Upper lobe of left lung (tissue), 6 donors: ENCODE measurements around the gene KIF25. TPM values are rescaled to one million over a fixed set of nuclear protein-coding genes. Genes with fewer than 3 reads are reported as not detected.

Experiments
- ATAC-seq, 2 donors: fragments of 200-7000 bp; cut with Tn5 transposase; one replicate each; pipeline ENCODE4 v1.9.1; 2022; ENCODE audit warnings: mild to moderate bottlenecking in 2 of 2, moderate library complexity in 2 of 2; ENCODE audit not compliant: low FRiP score in 2 of 2
- DNase-seq, 2 donors: peaks; one replicate each; pipeline ENCODE4 v3.0.0-alpha.2; 2019 to 2020
- H3K27ac ChIP-seq, 4 donors: fragments of 200-600 bp; sonication (generic); one replicate each; pipeline ENCODE4 v1.5.1; 2016 to 2019
- H3K27me3 ChIP-seq, 4 donors: fragments of 200-600 bp; sonication (generic); one replicate each; pipeline ENCODE4 v1.5.1; 2017 to 2019
- H3K36me3 ChIP-seq, 4 donors: fragments of 200-600 bp; sonication (generic); one replicate each; pipeline ENCODE4 v1.5.1; 2016 to 2019
- H3K4me1 ChIP-seq, 4 donors: fragments of 200-600 bp; sonication (generic); one replicate each; pipeline ENCODE4 v1.5.1; 2018 to 2019
- H3K4me3 ChIP-seq, 4 donors: fragments of 200-600 bp; sonication (generic); one replicate each; pipeline ENCODE4 v1.5.1; 2017 to 2019; ENCODE audit warnings: mild to moderate bottlenecking in 2 of 4, moderate library complexity in 1 of 4
- H3K9me3 ChIP-seq, 4 donors: fragments of 200-600 bp; sonication (generic); one replicate each; pipeline ENCODE4 v1.5.1; 2018 to 2019
- EP300 ChIP-seq, 4 donors: sonication (generic); formaldehyde crosslinking; IDR thresholded peaks; one replicate each; pipeline ENCODE4 v1.5.1; 2017; ENCODE audit warnings: antibody characterized with exemption in 4 of 4, control low read depth in 2 of 4
- POLR2A ChIP-seq, 4 donors: fragments of 450-650 bp; IDR thresholded peaks; one replicate each; pipeline ENCODE4 v1.5.1; 2016 to 2017; ENCODE audit warnings: antibody characterized with exemption in 4 of 4, mild to moderate bottlenecking in 2 of 4
- POLR2AphosphoS5 ChIP-seq, 2 donors: sonication (generic); formaldehyde crosslinking; IDR thresholded peaks; one replicate each; pipeline ENCODE4 v1.5.1; 2017; ENCODE audit warnings: antibody characterized with exemption in 2 of 2
- WGBS, 2 donors: methylation state at CpG; one replicate each; pipeline ENCODE4 v1.1.5; 2017 to 2018; 5-methylcytosine and 5-hydroxymethylcytosine counted together
- total RNA-seq, 6 donors: library from RNA; depleted of rRNA in 4 of 6; stranded (reverse); fragments of >200 nt in 4 of 6; gene quantifications; one replicate each; pipeline versions ENCODE4 v1.1.0 to v1.2.1, GENCODE V29; 2016 to 2021
- TF ChIP-seq, protein P1 (sequence below), 6 experiments: fragments of 450-650 bp in 4 of 6; fragments of 200-600 bp in 2 of 6; sonication (generic) in 2 of 6; IDR thresholded peaks; one replicate each; pipeline ENCODE4 v1.5.1; 2016 to 2019; ENCODE audit warnings: antibody characterized with exemption in 6 of 6
- donor health status: DM: no; HTN: no; CAD: no; lungs with moderate emphysema.
- donor health status: DM: no; HTN: yes; CAD: no; lungs with severe emphysema.

Gene KIF25
- total RNA-seq, 6 donors from 2014 or later = 0.17 to 0.54 (median 0.30) TPM; not detected in 3

DNA sequence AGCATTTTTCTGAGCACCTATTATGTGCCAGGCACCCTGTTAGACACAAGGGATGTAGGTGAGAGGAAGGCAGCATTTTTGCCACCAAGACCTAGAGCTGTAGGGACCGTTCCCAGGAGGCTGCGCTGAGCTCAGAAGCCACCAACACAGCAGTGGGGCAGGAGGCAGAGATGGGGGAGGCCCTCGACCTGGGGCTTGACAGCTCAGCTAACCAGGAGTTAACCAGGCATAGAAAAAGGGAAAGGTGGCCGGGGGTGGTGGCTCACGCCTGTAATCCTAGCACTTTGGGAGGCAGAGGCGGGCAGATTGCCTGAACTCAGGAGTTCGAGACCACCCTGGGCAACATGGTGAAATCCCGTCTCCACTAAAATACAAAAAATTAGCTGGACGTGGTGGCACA is 29.5 kb downstream of the KIF25 start:
- ATAC-seq = no peak
- 92 to 97% methylated on average over 9 of the region's 9 CpGs for WGBS, 2 donors
- Histone ChIP-seq H3K27me3 (no peaks in the 10 kb centered on the region), H3K36me3 (no peaks in the 10 kb centered on the region), H3K9me3 (no peaks in the 10 kb centered on the region), H3K4me1 (peaks cover 2 to 15% (median 10%) of the 10 kb centered on the region in 4 donors), H3K27ac (no peak overlapping the region), H3K4me3 (no peak overlapping the region)
- DNase-seq = no peak
- TF ChIP-seq, protein P1, sequence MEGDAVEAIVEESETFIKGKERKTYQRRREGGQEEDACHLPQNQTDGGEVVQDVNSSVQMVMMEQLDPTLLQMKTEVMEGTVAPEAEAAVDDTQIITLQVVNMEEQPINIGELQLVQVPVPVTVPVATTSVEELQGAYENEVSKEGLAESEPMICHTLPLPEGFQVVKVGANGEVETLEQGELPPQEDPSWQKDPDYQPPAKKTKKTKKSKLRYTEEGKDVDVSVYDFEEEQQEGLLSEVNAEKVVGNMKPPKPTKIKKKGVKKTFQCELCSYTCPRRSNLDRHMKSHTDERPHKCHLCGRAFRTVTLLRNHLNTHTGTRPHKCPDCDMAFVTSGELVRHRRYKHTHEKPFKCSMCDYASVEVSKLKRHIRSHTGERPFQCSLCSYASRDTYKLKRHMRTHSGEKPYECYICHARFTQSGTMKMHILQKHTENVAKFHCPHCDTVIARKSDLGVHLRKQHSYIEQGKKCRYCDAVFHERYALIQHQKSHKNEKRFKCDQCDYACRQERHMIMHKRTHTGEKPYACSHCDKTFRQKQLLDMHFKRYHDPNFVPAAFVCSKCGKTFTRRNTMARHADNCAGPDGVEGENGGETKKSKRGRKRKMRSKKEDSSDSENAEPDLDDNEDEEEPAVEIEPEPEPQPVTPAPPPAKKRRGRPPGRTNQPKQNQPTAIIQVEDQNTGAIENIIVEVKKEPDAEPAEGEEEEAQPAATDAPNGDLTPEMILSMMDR (IDR thresholded peaks at IDR 0.05) = no peak
- TF ChIP-seq POLR2AphosphoS5 (IDR thresholded peaks at IDR 0.05) = no peak

GRCh38 chr6:168027521-168027920 is 30.1 kb downstream of the KIF25 start:
- WGBS, 2 donors = 96% methylated on average over 16 of the region's 16 CpGs
- peak in 1 of 2 donors; percentile 47 for ATAC-seq

DNA sequence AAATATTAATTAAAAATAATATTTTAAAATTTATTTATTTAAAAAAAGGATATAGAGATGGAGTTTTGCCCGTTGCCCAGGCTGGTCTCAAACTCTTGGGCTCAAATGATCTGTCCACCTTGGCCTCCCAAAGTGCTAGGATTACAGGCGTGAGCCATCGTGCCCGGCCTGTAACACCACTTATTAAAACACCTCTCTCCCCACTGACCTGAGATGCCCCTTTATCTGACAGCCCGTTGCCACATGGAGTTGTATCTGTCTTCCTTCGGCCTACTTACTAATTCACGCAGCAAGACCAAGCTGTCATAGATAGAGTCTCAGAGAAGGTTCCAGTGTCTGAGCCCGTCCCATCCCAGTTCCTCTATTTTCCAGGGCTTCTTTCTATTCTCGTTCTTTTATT is 30.7 kb downstream of the KIF25 start:
- no peaks in the 10 kb centered on the region for H3K36me3 ChIP-seq
- TF ChIP-seq EP300 (IDR thresholded peaks at IDR 0.05) = no peak
- no peak for TF ChIP-seq POLR2A (IDR thresholded peaks at IDR 0.05)
- no peaks in the 10 kb centered on the region for H3K27me3 ChIP-seq
- H3K4me3 ChIP-seq = no peak overlapping the region
- DNase-seq (no peak), ATAC-seq (no peak)
- 89 to 92% methylated on average over 9 of the region's 9 CpGs for WGBS, 2 donors
- H3K9me3 ChIP-seq = no peaks in the 10 kb centered on the region
- H3K27ac ChIP-seq = no peak overlapping the region
- peaks cover 4 to 17% (median 10%) of the 10 kb centered on the region in 4 donors for H3K4me1 ChIP-seq

More at GRCh38 chr6:168027521-168027920, 30.1 kb downstream of the KIF25 start:
- Histone ChIP-seq H3K27ac (no peak overlapping the region), H3K9me3 (no peaks in the 10 kb centered on the region), H3K4me3 (no peak overlapping the region), H3K4me1 (peaks cover 4 to 17% (median 10%) of the 10 kb centered on the region in 4 donors), H3K36me3 (no peaks in the 10 kb centered on the region), H3K27me3 (no peaks in the 10 kb centered on the region)
- TF ChIP-seq POLR2AphosphoS5 (IDR thresholded peaks at IDR 0.05) (no peak), POLR2A (IDR thresholded peaks at IDR 0.05) (no peak), EP300 (IDR thresholded peaks at IDR 0.05) (no peak)
- TF ChIP-seq, protein P1 (IDR thresholded peaks at IDR 0.05) = no peak
- no peak for DNase-seq

- Histone ChIP-seq H3K27me3 (no peaks in the 10 kb centered on the region), H3K4me1 (peaks cover 4 to 16% (median 10%) of the 10 kb centered on the region in 4 donors), H3K27ac (no peak overlapping the region), H3K9me3 (no peaks in the 10 kb centered on the region), H3K4me3 (no peak overlapping the region), H3K36me3 (no peaks in the 10 kb centered on the region)
- DNase-seq (no peak), ATAC-seq (no peak)
- WGBS, 2 donors = 66 to 73% methylated on average over 14 of the region's 14 CpGs
- TF ChIP-seq POLR2AphosphoS5 (IDR thresholded peaks at IDR 0.05) = no peak
- no peak for TF ChIP-seq EP300 (IDR thresholded peaks at IDR 0.05)
- TF ChIP-seq, protein P1 (IDR thresholded peaks at IDR 0.05) = no peak
- no peak for TF ChIP-seq POLR2A (IDR thresholded peaks at IDR 0.05)
Measured at GRCh38 chr6:168029459-168030217, 32.2 kb downstream of the KIF25 start.

GRCh38 chr6:168030218-168030746 is 32.8 kb downstream of the KIF25 start:
- TF ChIP-seq, protein P1 (IDR thresholded peaks at IDR 0.05) = no peak
- TF ChIP-seq POLR2AphosphoS5 (IDR thresholded peaks at IDR 0.05) (no peak), POLR2A (IDR thresholded peaks at IDR 0.05) (no peak), EP300 (IDR thresholded peaks at IDR 0.05) (no peak)
- H3K36me3 ChIP-seq = no peaks in the 10 kb centered on the region

More at GRCh38 chr6:168030218-168030746, 32.8 kb downstream of the KIF25 start:
- Histone ChIP-seq H3K4me3 (no peak overlapping the region), H3K9me3 (no peaks in the 10 kb centered on the region), H3K27me3 (no peaks in the 10 kb centered on the region), H3K27ac (no peak overlapping the region), H3K4me1 (peaks cover 4 to 19% (median 10%) of the 10 kb centered on the region in 4 donors)
- DNase-seq (no peak), ATAC-seq (no peak)
- WGBS, 2 donors = 55 to 68% methylated on average over 5 of the region's 5 CpGs
